ENCODE results near the gene ABR.
"Not testable (repeated sequence)": the region's sequence is repeated elsewhere in the genome, so short reads cannot be mapped to it uniquely, and the experiment has no call there.

ABR gene

DNA sequence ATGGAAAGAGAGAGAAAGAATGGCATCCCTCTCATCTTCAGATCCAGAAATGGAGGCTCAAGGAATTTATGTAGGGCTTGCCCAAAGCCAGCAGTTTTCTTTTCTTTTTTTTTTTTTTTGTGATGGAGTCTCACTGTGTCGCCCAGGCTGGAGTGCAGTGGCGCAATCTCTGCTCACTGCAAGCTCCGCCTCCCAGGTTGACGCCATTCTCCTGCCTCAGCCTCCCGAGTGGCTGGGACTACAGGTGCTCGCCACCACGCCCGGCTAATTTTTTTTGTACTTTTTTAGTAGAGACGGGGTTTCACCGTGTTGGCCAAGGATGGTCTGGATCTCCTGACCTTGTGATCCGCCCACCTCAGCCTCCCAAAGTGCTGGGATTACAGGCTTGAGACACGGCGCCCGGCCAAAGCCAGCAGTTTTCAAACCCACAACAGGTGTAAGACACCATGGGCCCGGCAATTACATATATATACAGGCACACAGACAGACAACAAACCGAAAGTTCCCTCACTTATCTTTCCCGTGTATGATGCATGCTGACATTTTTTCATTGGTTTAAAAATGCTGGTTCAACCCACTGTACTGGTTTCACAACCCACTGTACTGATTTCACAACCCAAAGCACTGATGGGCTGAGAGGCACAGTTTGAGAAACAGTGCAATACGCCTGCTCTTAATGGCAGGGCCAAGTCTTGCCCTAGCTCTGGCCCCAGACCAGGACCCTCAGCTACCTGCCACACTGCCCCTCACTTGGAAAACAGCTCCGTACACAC lies 81.6 kb downstream of the ABR start:
- DNase-seq (ENCODE audit: low read depth in 4 of 4, low spot score in 1 of 4): not testable (repeated sequence)

DNA sequence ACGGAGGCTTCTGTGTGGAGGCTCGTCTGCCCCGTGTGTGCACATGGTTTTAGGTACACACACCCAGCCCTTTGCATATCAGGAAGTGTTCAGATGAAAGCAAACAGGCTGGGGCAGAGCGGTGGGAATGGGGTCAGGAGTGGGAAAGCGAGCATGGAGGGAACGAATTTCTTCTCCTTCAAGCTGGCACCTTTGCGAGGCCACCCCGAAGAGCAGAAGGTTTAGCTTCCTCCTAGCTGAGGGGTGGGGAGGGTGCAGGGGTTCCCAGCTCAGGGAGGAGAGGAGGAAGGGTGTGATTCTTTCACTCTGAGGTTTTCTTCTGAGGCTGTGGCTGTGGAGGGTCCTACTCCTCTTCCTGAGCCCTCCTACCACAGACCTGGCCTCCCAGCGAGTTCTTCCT lies 83.6 kb downstream of the ABR start:
- no peak for DNase-seq (ENCODE audit: low read depth in 4 of 4, low spot score in 1 of 4)

DNA sequence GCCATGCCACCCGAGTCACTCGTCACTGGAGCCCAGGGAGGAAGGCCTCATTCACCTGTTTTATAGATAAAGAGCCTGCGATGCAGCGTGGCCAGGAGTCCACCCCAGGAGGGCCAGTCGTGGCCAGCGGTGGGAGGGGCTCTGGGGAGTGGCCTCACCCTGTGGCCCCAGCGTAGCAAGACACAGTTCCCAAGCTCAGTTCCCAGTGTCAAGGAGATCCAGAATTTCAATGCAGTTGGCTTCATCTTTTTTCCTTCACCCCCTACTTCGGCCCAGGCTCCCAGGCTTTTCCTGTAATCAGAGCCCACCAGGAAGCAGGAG lies 84.0 kb downstream of the ABR start:
- no peak for DNase-seq (ENCODE audit: low read depth in 4 of 4, low spot score in 1 of 4)

DNA sequence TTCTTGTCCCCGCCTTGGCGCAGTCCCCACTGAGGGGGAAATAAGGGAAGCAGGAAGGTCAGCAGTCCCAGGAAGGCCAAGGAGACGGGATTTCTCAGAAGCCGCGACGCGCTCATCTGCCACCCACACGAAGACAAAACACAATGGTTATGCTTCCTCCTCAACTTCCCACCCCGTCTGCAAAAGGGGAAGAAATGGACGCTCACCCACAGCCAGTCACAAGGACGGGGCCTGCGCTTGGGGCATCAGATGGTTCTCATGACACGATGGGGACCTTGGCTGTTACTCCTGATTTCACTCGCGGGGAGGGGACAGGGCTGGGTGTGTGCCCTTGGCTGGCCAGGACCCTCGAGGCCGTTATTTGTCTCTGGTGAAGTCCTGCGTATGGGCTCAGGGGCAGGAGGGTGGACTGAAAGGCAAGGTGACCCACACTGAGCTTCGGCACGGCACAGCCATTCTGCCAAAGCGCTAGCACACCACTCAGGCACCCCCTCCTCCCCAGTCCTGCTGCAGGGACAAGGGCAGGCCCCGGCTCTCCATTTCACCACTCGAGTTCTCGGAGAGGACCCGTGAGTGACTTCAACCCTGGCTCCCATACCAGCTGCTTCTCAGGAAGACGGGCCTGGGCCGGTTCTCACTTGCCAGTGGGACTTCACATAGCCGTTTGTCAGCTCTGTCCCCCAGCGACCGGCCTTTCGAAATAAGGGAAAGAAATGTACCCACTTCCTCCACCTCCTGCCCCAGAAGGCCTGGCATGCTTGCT lies 84.5 kb downstream of the ABR start:
- no peak for DNase-seq (ENCODE audit: low read depth in 4 of 4, low spot score in 1 of 4)

DNA sequence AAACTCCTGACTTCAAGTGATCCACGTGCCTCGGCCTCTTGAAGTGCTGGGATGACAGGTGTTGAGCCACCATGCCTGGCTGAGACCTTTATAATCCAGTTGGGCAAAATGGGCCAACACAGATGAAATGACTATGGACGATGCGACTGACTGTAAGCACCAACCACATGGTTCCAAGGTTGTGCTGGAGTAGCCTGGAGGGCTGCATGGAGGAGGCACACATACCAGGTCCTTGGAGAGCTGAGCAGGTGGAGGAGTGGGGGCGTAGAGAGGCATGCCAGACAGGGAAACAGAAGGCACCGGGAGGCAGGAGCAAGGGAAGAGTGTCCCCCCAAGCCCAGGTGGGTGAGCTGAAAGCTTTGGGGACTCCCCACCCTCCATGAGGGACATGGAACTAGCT lies 85.2 kb downstream of the ABR start:
- no peak for DNase-seq (ENCODE audit: low read depth in 4 of 4, low spot score in 1 of 4)

DNA sequence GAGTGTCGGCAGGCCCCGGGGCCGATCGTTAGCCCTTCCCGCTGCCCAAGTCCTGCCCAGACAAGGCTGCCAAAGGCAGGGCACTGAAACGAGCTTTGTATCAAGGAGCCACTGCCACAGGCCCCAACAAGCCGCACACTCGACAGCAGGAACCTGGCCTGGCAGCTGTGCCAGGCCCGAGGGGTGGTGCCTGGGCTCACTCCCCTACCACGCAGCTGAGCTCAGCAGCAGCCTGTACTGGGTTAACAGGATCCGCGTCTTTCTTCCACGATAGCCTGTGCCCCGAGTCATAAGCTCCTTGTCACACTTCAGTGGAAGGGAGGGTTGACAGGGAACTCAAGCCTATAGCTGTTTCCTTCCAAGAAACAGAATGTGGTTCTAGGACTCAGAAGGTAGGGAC lies 87.9 kb downstream of the ABR start:
- no peak for DNase-seq (ENCODE audit: low read depth in 4 of 4, low spot score in 1 of 4)

DNA sequence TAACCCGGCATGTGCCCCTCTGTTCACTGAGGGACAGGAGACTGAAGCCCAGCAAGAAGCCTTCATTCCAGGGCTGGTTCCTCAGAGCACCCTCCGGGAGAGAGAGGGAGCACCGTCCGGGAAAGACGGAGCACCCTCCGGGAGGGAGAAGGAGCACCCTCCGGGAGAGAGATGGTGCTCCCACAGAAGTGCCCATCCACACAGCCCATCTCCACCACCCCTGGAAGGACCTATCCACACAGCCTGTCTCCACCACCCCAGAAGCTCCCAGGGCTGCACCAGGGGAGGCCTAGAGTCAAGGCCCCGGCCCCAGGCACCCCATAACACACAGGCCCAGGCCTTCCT lies 88.6 kb downstream of the ABR start:
- no peak for DNase-seq (ENCODE audit: low read depth in 4 of 4, low spot score in 1 of 4)

DNA sequence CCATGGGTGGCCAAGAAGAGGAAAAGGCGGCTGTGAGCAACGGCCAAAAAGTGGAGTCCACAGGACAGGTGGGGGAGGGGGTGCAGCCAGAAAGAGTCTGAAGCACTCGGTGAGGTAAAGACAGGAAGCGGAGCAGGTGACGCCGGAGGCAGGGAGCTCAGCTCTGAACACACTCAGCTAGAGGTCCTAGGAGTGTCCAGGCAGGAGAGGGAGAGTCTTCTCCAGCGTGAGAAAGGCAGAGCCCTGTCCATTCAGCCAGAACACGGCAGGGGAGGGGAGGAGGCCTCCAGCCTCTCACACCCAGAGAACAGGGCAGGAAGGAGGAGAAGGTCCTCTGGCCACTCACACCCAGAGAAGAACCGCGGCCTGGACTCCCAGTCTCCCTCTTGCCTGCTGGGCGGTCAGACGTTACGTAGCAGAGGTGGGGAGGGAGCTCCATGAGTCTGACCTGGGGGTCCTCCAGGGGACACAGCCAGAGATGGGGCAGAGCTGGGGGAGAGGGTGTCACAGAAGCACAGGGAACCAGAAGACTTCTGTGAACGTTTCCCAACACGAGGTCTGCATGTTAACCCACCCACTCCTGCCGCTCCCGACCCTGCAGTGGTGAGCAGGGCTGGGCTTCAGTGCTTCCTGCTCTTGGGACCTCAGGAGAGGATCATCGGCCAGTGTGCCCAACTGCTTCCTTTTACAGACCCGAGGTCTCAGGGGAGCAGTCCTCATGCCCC lies 89.2 kb downstream of the ABR start:
- DNase-seq (ENCODE audit: low read depth in 4 of 4, low spot score in 1 of 4): no peak

DNA sequence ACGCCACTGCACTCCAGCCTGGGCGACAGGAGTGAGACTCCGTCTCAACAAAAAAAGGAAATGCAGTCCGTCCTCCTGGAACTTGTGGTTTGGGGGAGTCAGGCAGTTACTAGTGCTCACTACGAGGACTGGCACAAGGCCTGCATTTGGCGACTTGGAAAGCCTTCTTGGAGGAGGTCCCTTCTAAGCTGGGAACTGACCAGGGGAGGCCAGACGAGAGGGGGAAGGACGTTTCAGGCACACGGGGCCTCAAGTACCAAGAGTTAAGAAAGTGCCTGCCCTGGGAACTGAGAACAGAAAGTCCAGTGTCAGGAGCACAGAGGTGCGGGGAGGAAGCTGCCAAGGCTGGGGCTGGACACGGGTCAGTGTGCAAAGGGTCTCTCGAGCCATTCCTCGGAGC lies 89.9 kb downstream of the ABR start:
- DNase-seq (ENCODE audit: low read depth in 4 of 4, low spot score in 1 of 4): no peak

DNA sequence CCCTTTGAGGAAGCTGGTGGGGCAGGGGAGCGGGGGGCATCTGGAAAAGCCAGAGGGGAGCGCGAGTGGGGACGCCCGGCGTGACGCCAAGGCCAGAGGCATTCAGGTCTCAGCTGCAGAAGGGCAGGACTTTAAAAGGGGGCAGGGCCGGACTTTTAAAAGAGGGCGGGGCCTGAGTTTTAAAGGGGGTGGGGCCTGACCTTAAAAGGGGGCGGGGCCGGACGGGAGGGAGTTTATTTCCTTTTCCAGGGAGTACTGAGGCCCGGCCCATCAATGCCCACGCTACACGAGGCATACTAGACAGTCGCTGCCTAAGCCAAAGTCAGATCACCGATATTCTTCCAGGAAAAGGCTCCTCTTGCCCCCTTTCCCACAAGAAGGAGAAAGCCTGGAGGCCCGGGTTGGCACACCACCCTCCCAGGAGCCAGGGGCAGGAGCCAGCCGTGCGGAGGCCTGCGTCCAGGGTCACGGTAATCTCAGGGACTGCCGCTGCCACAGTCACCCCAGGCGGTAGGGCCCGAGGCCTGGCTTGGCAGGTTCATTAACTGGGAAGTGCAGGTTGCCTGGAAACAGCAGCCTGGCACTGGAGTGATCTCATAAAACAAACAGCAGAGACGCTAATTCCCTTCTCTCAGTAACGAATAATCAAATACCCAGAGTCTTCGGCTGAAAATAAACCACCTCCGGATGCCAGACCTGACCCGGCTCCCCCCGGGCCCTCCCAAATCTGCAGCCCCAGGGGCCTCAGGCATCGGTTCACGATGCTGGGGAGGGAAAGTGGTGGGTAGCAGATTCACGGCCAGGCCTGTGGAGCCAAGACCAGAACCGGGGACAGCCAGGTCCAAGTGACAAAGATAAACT lies 92.2 kb downstream of the ABR start:
- no peak for DNase-seq (ENCODE audit: low read depth in 4 of 4, low spot score in 1 of 4)

DNA sequence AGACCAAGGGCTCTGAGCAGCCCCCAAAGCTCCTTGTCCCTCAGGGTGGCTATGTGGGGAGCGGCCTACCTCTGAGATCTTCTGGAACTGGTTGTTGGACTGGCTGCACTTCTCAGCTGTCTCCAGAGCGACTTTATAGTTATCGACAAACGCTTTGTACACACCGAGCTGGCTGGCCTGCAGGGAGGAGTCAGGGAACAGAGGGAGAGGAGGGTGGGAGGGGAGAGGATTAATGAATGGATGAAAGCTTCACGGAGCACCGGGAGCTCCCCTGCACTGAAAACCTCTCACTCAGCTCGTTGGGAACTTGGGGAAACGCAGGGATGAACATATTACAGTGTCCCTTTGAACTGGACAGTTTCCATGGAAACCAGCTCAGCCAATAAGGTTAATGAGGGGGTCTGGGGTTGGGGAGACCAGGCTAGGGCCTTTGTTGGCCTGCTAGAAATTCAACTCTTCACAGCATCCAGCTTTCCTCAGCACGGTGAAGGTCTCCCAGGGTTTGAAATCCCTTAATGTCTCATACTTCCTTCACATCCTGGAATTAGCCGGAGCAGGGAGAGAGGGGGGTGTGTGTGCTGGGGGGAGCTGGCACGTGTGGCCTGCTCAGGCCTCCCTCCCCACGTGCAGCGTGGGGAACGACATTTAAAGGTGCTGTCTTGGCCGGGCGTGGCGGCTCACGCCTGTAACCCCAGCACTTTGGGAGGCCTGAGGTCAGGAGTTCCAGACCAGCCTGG lies 96.2 kb downstream of the ABR start:
- DNase-seq (ENCODE audit: low read depth in 4 of 4, low spot score in 1 of 4): no peak

DNA sequence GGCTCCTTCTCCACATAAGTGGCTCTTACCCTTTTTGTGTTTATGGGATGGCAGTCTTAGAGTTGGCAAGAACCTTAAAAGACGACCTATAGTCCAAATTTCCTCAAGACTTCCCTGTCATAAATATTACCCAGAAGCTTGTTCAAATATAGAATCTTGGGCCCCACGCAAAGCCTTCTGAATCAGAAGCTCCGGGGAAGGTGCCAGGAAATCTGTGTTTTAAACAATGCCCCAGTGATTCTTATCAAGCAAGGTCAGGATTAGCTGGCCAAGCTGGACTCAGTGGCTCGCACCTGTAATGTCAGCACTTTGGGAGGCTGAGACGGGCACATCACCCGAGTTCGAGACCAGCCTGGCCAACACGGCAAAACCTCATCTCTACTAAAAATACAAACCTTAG lies 97.2 kb downstream of the ABR start:
- DNase-seq (ENCODE audit: low read depth in 4 of 4, low spot score in 1 of 4): no peak

DNA sequence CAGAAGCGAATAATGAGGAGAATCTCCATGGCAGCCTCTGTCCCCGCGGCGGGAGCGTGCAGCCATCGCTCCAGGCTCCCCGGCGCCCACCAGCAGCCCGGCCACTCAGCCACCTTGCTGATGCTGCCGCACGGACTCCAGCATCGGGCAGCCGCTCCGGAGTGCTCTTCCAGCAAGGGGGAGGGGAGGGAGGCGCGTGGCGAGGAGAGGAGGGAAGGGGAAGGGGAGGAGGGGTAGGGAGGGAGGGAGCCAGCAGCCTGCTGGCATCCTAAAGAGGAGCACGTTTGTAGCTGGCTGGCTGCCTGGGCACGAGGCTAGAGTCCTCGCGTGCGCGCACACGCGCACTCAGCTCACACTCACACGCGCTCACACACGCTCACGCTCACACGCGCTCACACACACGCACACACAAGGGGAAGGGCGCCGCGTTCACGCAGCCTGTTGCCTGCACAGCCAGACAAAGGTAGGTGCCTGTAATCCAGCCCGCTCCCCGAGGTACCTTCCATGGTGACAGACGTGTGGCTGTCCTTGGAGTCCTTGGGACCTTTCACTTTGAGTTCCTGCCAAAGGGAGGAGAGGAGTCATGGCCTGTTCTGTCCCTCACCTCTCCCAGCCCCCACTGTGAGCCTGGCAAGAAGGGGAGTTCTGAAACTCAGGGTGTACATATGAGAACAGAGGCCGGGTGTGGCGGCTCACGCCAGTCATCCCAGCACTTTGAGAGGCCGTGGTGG lies 100.8 kb downstream of the ABR start:
- no peak for DNase-seq (ENCODE audit: low read depth in 4 of 4, low spot score in 1 of 4)

DNA sequence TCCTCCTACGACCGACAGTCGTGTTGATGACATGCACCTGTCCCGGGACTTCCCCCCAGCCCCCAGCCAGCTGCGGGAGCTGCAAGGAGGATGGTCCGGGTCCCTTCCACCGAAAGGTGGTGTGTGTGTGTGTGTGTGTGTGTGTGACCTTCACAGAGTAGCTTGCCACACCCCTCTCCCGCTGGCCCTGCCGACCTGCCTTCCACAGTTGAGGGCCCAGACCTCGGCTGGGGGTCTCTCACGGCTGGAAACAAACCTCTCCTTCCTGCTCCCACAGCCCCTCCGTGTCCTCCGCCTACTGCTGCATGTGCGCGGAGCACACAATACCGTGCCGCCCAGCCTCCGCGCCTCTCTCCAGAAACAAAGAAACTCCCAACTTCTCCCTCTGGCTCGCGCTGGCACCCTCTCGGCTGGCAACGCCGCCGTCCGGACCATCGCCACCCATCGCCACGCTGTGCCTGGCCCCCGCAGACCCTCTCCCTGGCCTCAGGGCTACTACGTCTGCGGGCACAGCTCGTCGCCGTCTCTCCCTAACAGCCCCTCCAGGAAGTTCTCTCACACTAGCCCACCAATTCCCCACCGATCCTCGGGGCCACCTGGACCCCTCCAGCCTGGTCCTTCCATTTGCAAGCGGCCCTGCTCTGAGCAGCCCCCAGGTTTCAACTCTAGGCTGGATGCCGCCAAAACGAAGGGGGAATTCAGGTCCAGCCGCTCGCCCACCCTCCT lies 101.6 kb downstream of the ABR start:
- no peak for DNase-seq (ENCODE audit: low read depth in 4 of 4, low spot score in 1 of 4)

DNA sequence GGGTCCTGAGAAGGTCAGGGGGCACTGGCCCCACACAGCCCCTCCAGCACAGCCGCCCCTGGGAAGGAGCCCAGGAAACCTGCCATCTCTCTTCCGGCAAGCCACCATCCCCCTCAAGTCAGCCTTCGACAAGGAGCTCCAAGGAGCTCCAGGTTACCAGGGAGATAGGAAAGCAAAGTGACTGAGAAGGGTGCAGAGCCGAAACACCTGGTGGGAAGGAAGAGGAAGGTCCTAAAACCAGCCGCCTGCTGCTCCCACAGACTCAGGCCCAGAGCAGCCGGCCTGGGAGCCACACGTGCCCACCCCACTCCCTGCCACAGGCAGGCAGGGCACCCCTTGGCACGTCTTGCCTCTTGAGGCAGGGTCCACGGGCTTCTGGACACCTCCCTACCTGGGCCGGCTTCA lies 102.2 kb downstream of the ABR start:
- no peak for DNase-seq (ENCODE audit: low read depth in 4 of 4, low spot score in 1 of 4)

DNA sequence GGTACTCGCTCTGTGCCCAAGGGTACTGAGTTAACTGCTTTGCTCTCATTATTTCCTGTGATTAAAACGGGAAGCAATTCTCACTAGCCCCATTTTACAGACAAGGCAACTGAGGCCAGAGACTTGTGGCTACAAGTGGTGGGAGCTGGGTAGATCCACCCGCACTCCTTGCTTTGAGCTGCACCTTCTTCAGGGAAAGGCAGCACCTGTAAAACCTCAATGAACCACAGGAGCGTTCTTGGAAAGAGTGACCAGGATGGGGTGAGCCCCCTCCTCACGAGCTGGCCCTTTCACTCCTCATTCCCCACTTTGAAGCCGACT lies 102.8 kb downstream of the ABR start:
- no peak for DNase-seq (ENCODE audit: low read depth in 4 of 4, low spot score in 1 of 4)

DNA sequence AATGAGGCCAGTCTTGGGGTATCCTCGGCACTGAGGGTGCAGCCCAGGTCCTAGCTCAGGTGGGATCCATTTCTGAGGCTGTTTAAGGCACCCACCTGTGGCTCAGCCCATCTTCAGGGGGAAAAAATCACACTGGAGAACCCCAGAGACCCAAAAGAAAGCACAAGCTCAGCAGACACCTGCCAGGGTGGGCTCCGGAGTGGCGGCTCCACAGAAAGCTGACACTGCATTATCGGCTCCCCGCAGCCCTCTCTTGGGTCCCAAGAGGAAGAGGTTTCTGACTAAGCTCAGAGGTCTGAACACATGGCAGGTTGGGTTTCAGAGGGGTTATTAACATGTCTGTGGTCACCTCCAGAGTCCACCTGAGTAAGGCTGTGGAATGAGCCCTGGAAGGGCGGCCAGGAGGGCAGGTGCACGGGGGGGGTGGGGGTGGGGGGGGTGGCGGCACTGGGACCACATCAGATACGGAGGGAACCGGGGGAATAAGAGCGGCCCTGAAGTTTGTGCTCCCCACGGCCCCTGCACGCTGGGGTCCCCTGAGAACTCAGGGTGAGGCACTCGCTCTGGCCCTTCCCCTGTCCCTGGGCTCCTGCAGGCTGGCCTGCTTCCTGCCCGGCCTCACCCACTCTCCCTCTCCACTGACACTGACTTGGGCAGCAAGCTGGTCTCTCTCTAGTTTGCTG lies 103.3 kb downstream of the ABR start:
- no peak for DNase-seq (ENCODE audit: low read depth in 4 of 4, low spot score in 1 of 4)

DNA sequence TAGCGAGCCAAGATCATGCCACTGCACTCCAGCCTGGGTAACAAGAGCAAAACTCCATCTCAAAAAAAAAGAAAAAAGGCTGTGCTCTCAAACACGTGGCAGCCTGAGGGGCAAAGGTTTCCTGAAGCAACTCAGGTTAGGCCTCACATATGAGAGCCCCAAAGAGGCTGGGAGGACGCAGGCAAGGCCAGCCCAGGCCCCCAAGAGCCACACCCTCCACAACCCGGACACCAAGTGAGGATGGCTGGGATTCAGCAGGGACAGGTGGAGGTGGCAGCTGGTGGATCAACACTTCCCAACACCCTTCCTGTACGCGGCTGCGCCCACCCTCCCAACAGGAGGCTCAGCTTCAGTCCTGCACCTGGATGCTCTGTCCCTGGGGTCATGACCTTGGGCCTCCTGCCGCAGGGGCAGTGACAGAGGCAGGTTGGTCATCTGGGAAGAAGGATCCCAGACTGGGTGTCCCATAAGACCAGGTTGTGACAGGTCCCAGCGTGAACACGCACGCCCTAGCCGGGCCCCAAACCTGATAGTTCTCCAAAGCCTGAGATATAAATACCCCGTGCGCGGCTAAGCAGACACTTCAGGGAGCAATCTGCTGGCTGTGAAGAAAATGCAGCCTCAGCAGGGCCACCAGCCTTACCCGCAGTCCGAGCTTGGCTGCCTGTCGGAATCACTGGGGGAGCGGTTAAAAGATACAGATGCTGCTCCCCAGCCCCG lies 104.7 kb downstream of the ABR start:
- DNase-seq (ENCODE audit: low read depth in 4 of 4, low spot score in 1 of 4): no peak

All from stimulated activated CD4-positive, alpha-beta T cell treated with anti-CD3 and anti-CD28 coated beads, Interleukin-1b, Interleukin-23, amount 100 ng/mL, for 24 hours (primary cell).